ENCODE data around the gene EHMT1.

GRCh38 chr9:137574192-137574591 is 44.6 kb upstream of the EHMT1 start:
- TF ChIP-seq CTCF (IDR thresholded peaks at IDR 0.05; ENCODE audit: low read length) (no peak), EZH2 (optimal IDR thresholded peaks at IDR 0.05; ENCODE audit: low read depth, low read length) (no peak)

All from MM.1S (cell line).